CD4-positive, alpha-beta T cell (primary cell): ENCODE data around the gene UMPS. TPM values are rescaled to one million over a fixed set of nuclear protein-coding genes. Genes with fewer than 3 reads are reported as not detected.

Source experiments
- ATAC-seq: fragments of 200-7000 bp; cut with Tn5 transposase; one replicate; pipeline ENCODE4 v1.10.0; 2022; ENCODE audit warnings: mild to moderate bottlenecking; ENCODE audit not compliant: poor library complexity
- CTCF ChIA-PET: fragments of 350-600 bp; sonication (Branson Sonifier 250); formaldehyde crosslinking; loops from one replicate; lab custom pipeline; 2021; ENCODE audit warnings: antibody characterized with exemption, inconsistent platforms; lab: Charles Lee
- POLR2A ChIA-PET: fragments of 350-600 bp; sonication (Branson Sonifier 250); formaldehyde crosslinking; loops from one replicate; lab custom pipeline; 2021; ENCODE audit warnings: antibody characterized with exemption, inconsistent platforms; lab: Charles Lee
- DNase-seq, 14 experiments: peaks; one replicate each; pipeline ENCODE4 v3.0.0-alpha.2; 2013 to 2020; ENCODE audit warnings: mixed read lengths in 2 of 14
- H3K27ac ChIP-seq, 2 donors: one replicate each; pipeline versions ENCODE4 v1.5.1 to v1.7.0; 2013; ENCODE audit warnings: low read length in 2 of 2, low read depth in 1 of 2, mild to moderate bottlenecking in 1 of 2
- H3K27me3 ChIP-seq, 2 experiments: 1 replicate in 1 of 2; 2 replicates in 1 of 2; pipeline versions ENCODE4 v1.6.1 to v1.7.0; 2013; ENCODE audit warnings: low read length in 2 of 2, control low read depth in 1 of 2, mild to moderate bottlenecking in 1 of 2, moderate library complexity in 1 of 2; ENCODE audit not compliant: insufficient read depth in 2 of 2, control insufficient read depth in 1 of 2
- H3K36me3 ChIP-seq: one replicate; pipeline ENCODE4 v1.6.1; 2013; ENCODE audit warnings: low read length, control low read depth; ENCODE audit not compliant: insufficient read depth
- H3K4me1 ChIP-seq: one replicate; pipeline ENCODE4 v1.6.1; 2013; ENCODE audit warnings: low read length, control low read depth; ENCODE audit not compliant: insufficient read depth
- H3K4me3 ChIP-seq: one replicate; pipeline ENCODE4 v1.5.1; 2013; ENCODE audit warnings: mild to moderate bottlenecking, low read length, moderate library complexity
- H3K9me3 ChIP-seq, 2 experiments: 1 replicate in 1 of 2; 2 replicates in 1 of 2; pipeline versions ENCODE4 v1.6.1 to v1.7.0; 2013; ENCODE audit warnings: low read length in 2 of 2, mild to moderate bottlenecking in 2 of 2, control low read depth in 1 of 2, moderate library complexity in 1 of 2; ENCODE audit not compliant: control insufficient read depth in 1 of 2, insufficient read depth in 1 of 2
- H3K27ac Mint-ChIP-seq: one replicate; pipeline ENCODE4 v1.8.0; 2020; ENCODE audit warnings: mixed read lengths
- H3K27me3 Mint-ChIP-seq: one replicate; pipeline ENCODE4 v1.8.0; 2021; ENCODE audit warnings: mixed read lengths
- H3K36me3 Mint-ChIP-seq: one replicate; pipeline ENCODE4 v1.8.0; 2021; ENCODE audit warnings: low read depth, mixed read lengths
- H3K4me1 Mint-ChIP-seq: one replicate; pipeline ENCODE4 v1.8.0; 2021; ENCODE audit warnings: low read depth, mixed read lengths
- H3K4me3 Mint-ChIP-seq: one replicate; pipeline ENCODE4 v1.8.0; 2020; ENCODE audit warnings: mild to moderate bottlenecking, mixed read lengths
- H3K9me3 Mint-ChIP-seq: one replicate; pipeline ENCODE4 v1.8.0; 2020; ENCODE audit warnings: mixed read lengths
- intact Hi-C, 2 experiments: fragments of 100-400 bp; cut with DNase I in 1 of 2; cut with micrococcal nuclease in 1 of 2; formaldehyde crosslinking; loops; one replicate each; pipeline versions ENCODE4 v1.15.1 to v1.9.0; 2023 to 2025; cut with DNase I, micrococcal nuclease
- total RNA-seq, 174 experiments: library from RNA in 2 of 174; stranded (reverse) in 2 of 174; gene quantifications; one replicate each; pipeline ENCODE4 v1.2.3 and lab custom pipeline; 2021 to 2026
- TF ChIP-seq, protein P1 (sequence below): fragments of 200-600 bp; IDR thresholded peaks from one replicate; pipeline ENCODE4 v1.8.0; 2022; ENCODE audit warnings: antibody characterized with exemption, mild to moderate bottlenecking

The UMPS gene
- total RNA-seq, 2 experiments from 2014 or later = 19.5 to 19.7 TPM

DNA sequence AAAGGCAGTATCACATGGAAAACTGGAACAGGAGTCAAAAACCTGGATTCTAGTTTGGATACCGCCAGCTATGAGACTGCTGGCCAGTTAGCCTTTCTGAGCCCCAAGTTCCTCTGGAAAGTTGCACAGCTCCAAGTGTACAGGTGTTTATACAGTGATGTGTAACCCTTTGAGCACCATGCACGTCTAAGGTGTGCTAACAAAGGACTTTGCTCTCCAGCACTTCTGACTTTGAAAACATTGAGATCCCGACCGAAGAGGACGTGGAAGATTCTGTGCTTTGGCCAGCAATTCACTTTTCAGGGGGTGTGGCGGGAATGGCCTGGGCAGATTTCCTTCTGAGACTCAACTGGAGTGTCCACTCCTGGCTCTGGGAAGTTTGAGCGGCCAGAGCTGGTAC, 45.8 kb upstream of the UMPS start:
- ChIA-PET CTCF (no interaction called here), POLR2A (no interaction called here)
- intact Hi-C loops = no loop called here

DNA sequence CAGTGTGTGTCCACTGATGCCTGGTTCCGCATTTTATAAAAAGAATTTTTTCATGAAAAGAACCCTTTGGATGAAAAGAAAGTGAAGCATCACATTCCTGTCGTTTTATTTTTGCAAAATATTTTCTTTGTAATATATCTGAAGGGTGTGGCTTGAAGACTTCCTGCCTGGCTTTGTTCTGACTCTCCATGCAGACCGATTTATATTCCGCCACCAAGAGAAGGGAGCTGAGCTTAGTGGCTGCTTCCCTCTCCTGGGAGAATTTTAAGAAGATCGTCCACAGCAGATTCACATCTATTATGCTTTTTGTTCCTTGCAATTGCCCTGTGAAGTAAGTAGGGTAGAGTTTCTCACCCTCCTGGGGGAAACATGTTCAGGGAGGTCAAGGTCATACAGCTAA, 45.2 kb upstream of the UMPS start:
- H3K27ac ChIP-seq = no peak overlapping the region
- Mint-ChIP-seq H3K27ac (no peak overlapping the region), H3K4me1 (peaks cover 6% of the 10 kb centered on the region), H3K36me3 (no peaks in the 10 kb centered on the region), H3K27me3 (peaks cover 26% of the 10 kb centered on the region), H3K4me3 (no peak overlapping the region), H3K9me3 (no peaks in the 10 kb centered on the region)
- no peaks in the 10 kb centered on the region for H3K27me3 ChIP-seq
- TF ChIP-seq, protein P1, sequence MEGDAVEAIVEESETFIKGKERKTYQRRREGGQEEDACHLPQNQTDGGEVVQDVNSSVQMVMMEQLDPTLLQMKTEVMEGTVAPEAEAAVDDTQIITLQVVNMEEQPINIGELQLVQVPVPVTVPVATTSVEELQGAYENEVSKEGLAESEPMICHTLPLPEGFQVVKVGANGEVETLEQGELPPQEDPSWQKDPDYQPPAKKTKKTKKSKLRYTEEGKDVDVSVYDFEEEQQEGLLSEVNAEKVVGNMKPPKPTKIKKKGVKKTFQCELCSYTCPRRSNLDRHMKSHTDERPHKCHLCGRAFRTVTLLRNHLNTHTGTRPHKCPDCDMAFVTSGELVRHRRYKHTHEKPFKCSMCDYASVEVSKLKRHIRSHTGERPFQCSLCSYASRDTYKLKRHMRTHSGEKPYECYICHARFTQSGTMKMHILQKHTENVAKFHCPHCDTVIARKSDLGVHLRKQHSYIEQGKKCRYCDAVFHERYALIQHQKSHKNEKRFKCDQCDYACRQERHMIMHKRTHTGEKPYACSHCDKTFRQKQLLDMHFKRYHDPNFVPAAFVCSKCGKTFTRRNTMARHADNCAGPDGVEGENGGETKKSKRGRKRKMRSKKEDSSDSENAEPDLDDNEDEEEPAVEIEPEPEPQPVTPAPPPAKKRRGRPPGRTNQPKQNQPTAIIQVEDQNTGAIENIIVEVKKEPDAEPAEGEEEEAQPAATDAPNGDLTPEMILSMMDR = no peak
- H3K9me3 ChIP-seq = no peaks in the 10 kb centered on the region
- ChIA-PET CTCF (no interaction called here), POLR2A (no interaction called here)
- peaks cover 6% of the 10 kb centered on the region for H3K4me1 ChIP-seq
- no peaks in the 10 kb centered on the region for H3K36me3 ChIP-seq
- no peak overlapping the region for H3K4me3 ChIP-seq
- ATAC-seq (no peak), DNase-seq (no peak)
- intact Hi-C loops = no loop called here

More for the DNA sequence above, 45.8 kb upstream of the UMPS start:
- Mint-ChIP-seq H3K36me3 (no peaks in the 10 kb centered on the region), H3K9me3 (no peaks in the 10 kb centered on the region), H3K4me3 (no peak overlapping the region), H3K27me3 (peaks cover 26% of the 10 kb centered on the region), H3K27ac (no peak overlapping the region), H3K4me1 (peaks cover 6% of the 10 kb centered on the region)
- H3K36me3 ChIP-seq = no peaks in the 10 kb centered on the region
- no peak for ATAC-seq
- H3K27me3 ChIP-seq = no peaks in the 10 kb centered on the region
- TF ChIP-seq, protein P1 = no peak
- DNase-seq = no peak
- no peaks in the 10 kb centered on the region for H3K9me3 ChIP-seq
- H3K4me1 ChIP-seq = peaks cover 6% of the 10 kb centered on the region
- no peak overlapping the region for H3K4me3 ChIP-seq
- no peak overlapping the region for H3K27ac ChIP-seq

DNA sequence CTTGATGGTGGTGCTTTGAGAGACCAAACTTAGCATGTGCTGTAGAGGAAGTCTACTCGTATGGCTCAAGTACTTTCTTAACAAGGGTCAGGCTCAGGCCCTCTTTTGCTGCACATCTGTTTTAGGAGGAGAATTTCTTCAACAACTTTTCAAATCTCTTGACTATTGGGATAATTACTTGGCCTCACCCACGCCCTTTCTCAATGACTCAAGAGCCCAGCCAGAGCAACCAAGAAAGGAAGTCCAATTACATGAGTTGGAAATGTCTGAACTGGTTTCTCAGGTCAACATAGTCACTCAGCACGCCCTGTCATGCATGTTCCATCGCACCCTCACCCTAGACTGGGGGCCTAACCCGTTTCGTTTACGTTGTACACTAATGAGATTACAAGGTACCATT, 44.8 kb upstream of the UMPS start:
- no peaks in the 10 kb centered on the region for H3K9me3 ChIP-seq
- H3K27me3 Mint-ChIP-seq = peaks cover 26% of the 10 kb centered on the region
- H3K36me3 ChIP-seq = no peaks in the 10 kb centered on the region
- no peak overlapping the region for H3K27ac ChIP-seq
- no peak for DNase-seq
- intact Hi-C loops = no loop called here
- H3K4me3 Mint-ChIP-seq = no peak overlapping the region
- ChIA-PET CTCF (no interaction called here), POLR2A (no interaction called here)
- H3K4me3 ChIP-seq = no peak overlapping the region
- H3K4me1 ChIP-seq = peaks cover 6% of the 10 kb centered on the region
- no peak overlapping the region for H3K27ac Mint-ChIP-seq
- H3K9me3 Mint-ChIP-seq = no peaks in the 10 kb centered on the region
- ATAC-seq = no peak
- no peaks in the 10 kb centered on the region for H3K36me3 Mint-ChIP-seq
- TF ChIP-seq, protein P1 = no peak
- H3K4me1 Mint-ChIP-seq = peaks cover 6% of the 10 kb centered on the region
- no peaks in the 10 kb centered on the region for H3K27me3 ChIP-seq
